ENCODE measurements around the gene ETNK1. TPM values are rescaled to one million over a fixed set of nuclear protein-coding genes. Genes with fewer than 3 reads are reported as not detected.

ETNK1 gene
- polyA plus RNA-seq, 1 of the 3 experiments (the other 2 are of a cell fraction): 7.9 TPM

- TF ChIP-seq FOXJ3 (CRISPR knock-in tag; IDR thresholded peaks at IDR 0.05) (no peak), CTCF (IDR thresholded peaks at IDR 0.05) (no peak), MAX (IDR thresholded peaks at IDR 0.05; ENCODE audit: low read depth) (no peak), IRF3 (IDR thresholded peaks at IDR 0.05; ENCODE audit: low read depth, low read length) (no peak), NRF1 (IDR thresholded peaks at IDR 0.05; ENCODE audit: low read depth, low read length) (no peak), TAF1 (IDR thresholded peaks at IDR 0.05; ENCODE audit: borderline replicate concordance, low read depth, low read length) (no peak), EP300 (IDR thresholded peaks at IDR 0.05; ENCODE audit: borderline replicate concordance in 1 of 2, low read depth in 1 of 2, low read length in 1 of 2) (no peak), MXI1 (IDR thresholded peaks at IDR 0.05; ENCODE audit: low read depth, low read length) (no peak), EZH2phosphoT487 (IDR thresholded peaks at IDR 0.05; ENCODE audit: borderline replicate concordance, low read depth) (no peak), MEF2A (IDR thresholded peaks at IDR 0.05; ENCODE audit: borderline replicate concordance, low read depth) (no peak), TCF12 (IDR thresholded peaks at IDR 0.05) (no peak), SIN3A (IDR thresholded peaks at IDR 0.05; ENCODE audit: borderline replicate concordance, low read depth, low read length) (no peak), NFIC (IDR thresholded peaks at IDR 0.05; ENCODE audit: borderline replicate concordance) (no peak), SMC3 (IDR thresholded peaks at IDR 0.05; ENCODE audit: low read depth, low read length) (no peak), ZBTB33 (IDR thresholded peaks at IDR 0.05; ENCODE audit: borderline replicate concordance, low read depth) (no peak), TEAD4 (IDR thresholded peaks at IDR 0.05; ENCODE audit: borderline replicate concordance, insufficient read depth) (no peak)
- Histone ChIP-seq H4K20me1 (ENCODE audit: insufficient read depth) (no peaks in the 10 kb centered on the region), H3K4me2 (no peak overlapping the region), H3K4me3 (ENCODE audit: low read depth in 2 of 2, low read length in 1 of 2) (no peak overlapping the region), H3K27me3 (ENCODE audit: insufficient read depth) (no peaks in the 10 kb centered on the region), H3K4me1 (ENCODE audit: control insufficient read depth in 1 of 2, insufficient read depth in 2 of 2, low read depth in 1 of 2, low read length in 1 of 2) (no peaks in the 10 kb centered on the region), H3F3A (replicated peaks; ENCODE audit: insufficient read depth) (no peaks in the 10 kb centered on the region), H3K27ac (ENCODE audit: low read depth in 2 of 2, low read length in 1 of 2) (no peak overlapping the region), H3K36me3 (replicated peaks in 1 of 2; ENCODE audit: control insufficient read depth in 1 of 2, insufficient read depth in 2 of 2, low read length in 1 of 2) (no peaks in the 10 kb centered on the region), H3K9me3 (no peaks in the 10 kb centered on the region), H3K79me2 (ENCODE audit: insufficient read depth) (no peaks in the 10 kb centered on the region), H3K9ac (no peak overlapping the region), H2AFZ (ENCODE audit: low read depth) (no peak overlapping the region), H3K9me2 (no peaks in the 10 kb centered on the region)
- WGBS (ENCODE audit: low lambda C conversion rate): 14% methylated on average over 2 of the region's 2 CpGs
- ChIA-PET POLR2A (interaction anchor here (1.1 kb wide), 1 partner anchor 9 kb away, joined by 3 read pairs; the partner anchor contains the start of gene ETNK1), CTCF (interaction anchor here (1.2 kb wide), 1 partner anchor 55 kb away, joined by 3 read pairs; no protein-coding TSS in a partner anchor)
- DNase-seq: no peak
Observed at GRCh38 chr12:22615963-22616501, 8.9 kb upstream of the ETNK1 start.

Measured in SK-N-SH (cell line).